H9 (cell line): Measurements from ENCODE around the gene MSL2. TPM values are rescaled to one million over a fixed set of nuclear protein-coding genes. Genes with fewer than 3 reads are reported as not detected.

Experiments used
- DNase-seq: peaks from one replicate; pipeline ENCODE4 v3.0.0-alpha.2; 2017
- H2AFZ ChIP-seq: one replicate; pipeline ENCODE4 v1.6.1; 2013; ENCODE audit warnings: mild to moderate bottlenecking, low read length, control low read depth, moderate library complexity
- H2AK5ac ChIP-seq: 2 replicates; pipeline ENCODE4 v1.6.1; 2013; ENCODE audit warnings: low read length, control low read depth, mixed read lengths; ENCODE audit not compliant: insufficient read length
- H2BK120ac ChIP-seq: one replicate; pipeline ENCODE4 v1.6.1; 2013; ENCODE audit warnings: low read depth, mild to moderate bottlenecking, low read length, control low read depth, inconsistent platforms; ENCODE audit not compliant: poor library complexity, severe bottlenecking
- H2BK12ac ChIP-seq: 2 replicates; pipeline ENCODE4 v1.6.1; 2013; ENCODE audit warnings: low read length, control low read depth, mixed read lengths, low read depth; ENCODE audit not compliant: insufficient read length
- H2BK15ac ChIP-seq: 2 replicates; pipeline ENCODE4 v1.6.1; 2013; ENCODE audit warnings: low read depth, low read length, control low read depth
- H2BK20ac ChIP-seq: one replicate; pipeline ENCODE4 v1.6.1; 2013; ENCODE audit warnings: low read depth, mild to moderate bottlenecking, low read length, control low read depth, inconsistent platforms; ENCODE audit not compliant: poor library complexity, severe bottlenecking
- H2BK5ac ChIP-seq: 2 replicates; pipeline ENCODE4 v1.6.1; 2013; ENCODE audit warnings: low read length, control low read depth, mixed read lengths; ENCODE audit not compliant: insufficient read length
- H3K14ac ChIP-seq: 2 replicates; pipeline ENCODE4 v1.6.1; 2013; ENCODE audit warnings: low read length, control low read depth; ENCODE audit not compliant: insufficient read depth
- H3K18ac ChIP-seq: 2 replicates; pipeline ENCODE4 v1.6.1; 2013; ENCODE audit warnings: low read depth, mild to moderate bottlenecking, mixed read lengths, low read length, control low read depth; ENCODE audit not compliant: insufficient read length
- H3K23ac ChIP-seq: 2 replicates; pipeline ENCODE4 v1.6.1; 2013; ENCODE audit warnings: low read length, control low read depth, mixed read lengths, low read depth; ENCODE audit not compliant: insufficient read length
- H3K23me2 ChIP-seq: 2 replicates; pipeline ENCODE4 v1.6.1; 2013; ENCODE audit warnings: low read depth, mild to moderate bottlenecking, mixed read lengths, low read length, control low read depth; ENCODE audit not compliant: insufficient read length, poor library complexity, severe bottlenecking
- H3K27ac ChIP-seq: 2 replicates; pipeline ENCODE4 v1.5.1; 2013; ENCODE audit warnings: low read length, control low read depth, mixed read lengths, low read depth; ENCODE audit not compliant: insufficient read length
- H3K27me3 ChIP-seq: 2 replicates; pipeline ENCODE4 v1.6.1; 2013; ENCODE audit warnings: low read length, control low read depth, inconsistent platforms; ENCODE audit not compliant: insufficient read depth
- H3K4ac ChIP-seq: 2 replicates; pipeline ENCODE4 v1.6.1; 2013; ENCODE audit warnings: low read depth, mild to moderate bottlenecking, control low read depth, inconsistent platforms, low read length, moderate library complexity
- H3K4me1 ChIP-seq: 2 replicates; pipeline ENCODE4 v1.6.1; 2013; ENCODE audit warnings: low read length, control low read depth, inconsistent platforms; ENCODE audit not compliant: insufficient read depth
- H3K4me2 ChIP-seq: 2 replicates; pipeline ENCODE4 v1.6.1; 2013; ENCODE audit warnings: low read length, control low read depth, mixed read lengths; ENCODE audit not compliant: insufficient read length, insufficient read depth
- H3K56ac ChIP-seq: 2 replicates; pipeline ENCODE4 v1.6.1; 2013; ENCODE audit warnings: low read depth, mild to moderate bottlenecking, mixed read lengths, low read length, control low read depth; ENCODE audit not compliant: insufficient read length
- H3K79me1 ChIP-seq: 2 replicates; pipeline ENCODE4 v1.6.1; 2013; ENCODE audit warnings: low read depth, mild to moderate bottlenecking, moderate library complexity, low read length, control low read depth, inconsistent platforms; ENCODE audit not compliant: insufficient read depth, poor library complexity, severe bottlenecking
- H3K79me2 ChIP-seq: 2 replicates; pipeline ENCODE4 v1.6.1; 2013; ENCODE audit warnings: low read length, control low read depth, inconsistent platforms; ENCODE audit not compliant: insufficient read depth
- H3K9ac ChIP-seq: 2 replicates; pipeline ENCODE4 v1.6.1; 2013; ENCODE audit warnings: low read length, control low read depth, mixed read lengths; ENCODE audit not compliant: insufficient read length; ENCODE audit errors: extremely low read depth
- H3K9me3 ChIP-seq: one replicate; pipeline ENCODE4 v1.6.1; 2013; ENCODE audit warnings: low read depth, low read length, inconsistent platforms; ENCODE audit not compliant: control insufficient read depth
- H3T11ph ChIP-seq: one replicate; pipeline ENCODE4 v1.6.1; 2013; ENCODE audit warnings: mild to moderate bottlenecking, low read length, control low read depth, inconsistent platforms
- H4K20me1 ChIP-seq: one replicate; pipeline ENCODE4 v1.6.1; 2013; ENCODE audit not compliant: control insufficient read depth, insufficient read length, insufficient read depth
- H4K5ac ChIP-seq: 2 replicates; pipeline ENCODE4 v1.6.1; 2013; ENCODE audit warnings: low read depth, mild to moderate bottlenecking, mixed read lengths, low read length, control low read depth; ENCODE audit not compliant: insufficient read length
- H4K8ac ChIP-seq: replicated peaks from 2 replicates; pipeline ENCODE4 v1.6.1; 2013; ENCODE audit warnings: low read length, control low read depth, mixed read lengths, low read depth; ENCODE audit not compliant: insufficient read length
- H4K91ac ChIP-seq: 2 replicates; pipeline ENCODE4 v1.6.1; 2013; ENCODE audit warnings: low read depth, mild to moderate bottlenecking, moderate library complexity, mixed read lengths, low read length, control low read depth; ENCODE audit not compliant: insufficient read length
- H3K27ac Mint-ChIP-seq, 3 experiments: 2 replicates in 2 of 3; 3 replicates in 1 of 3; pipeline ENCODE4 v1.8.0; 2020 to 2021; ENCODE audit warnings: mixed read lengths in 3 of 3, mild to moderate bottlenecking in 1 of 3, moderate library complexity in 1 of 3
- H3K27me3 Mint-ChIP-seq: 2 replicates; pipeline ENCODE4 v1.8.0; 2021; ENCODE audit warnings: low read depth, mild to moderate bottlenecking, moderate library complexity, mixed read lengths
- H3K36me3 Mint-ChIP-seq, 3 experiments: 2 replicates in 2 of 3; 3 replicates in 1 of 3; pipeline ENCODE4 v1.8.0; 2020 to 2021; ENCODE audit warnings: low read depth in 3 of 3, mixed read lengths in 3 of 3; ENCODE audit not compliant: insufficient read depth in 1 of 3
- H3K4me1 Mint-ChIP-seq, 2 experiments: 2 replicates each; pipeline ENCODE4 v1.8.0; 2020; ENCODE audit warnings: mixed read lengths in 2 of 2
- H3K4me3 Mint-ChIP-seq, 2 experiments: 2 replicates in 1 of 2; 3 replicates in 1 of 2; pipeline ENCODE4 v1.8.0; 2020 to 2021; ENCODE audit warnings: mild to moderate bottlenecking in 2 of 2, mixed read lengths in 2 of 2, moderate library complexity in 1 of 2
- H3K9me3 Mint-ChIP-seq, 2 experiments: 2 replicates in 1 of 2; 3 replicates in 1 of 2; pipeline ENCODE4 v1.8.0; 2020; ENCODE audit warnings: mild to moderate bottlenecking in 2 of 2, mixed read lengths in 2 of 2, moderate library complexity in 1 of 2
- CTCF ChIP-seq: fragments of 200-600 bp; sonication (generic); conservative IDR thresholded peaks from 3 replicates; pipeline ENCODE4 v1.8.0; 2021; ENCODE audit warnings: antibody characterized with exemption, mild to moderate bottlenecking
- WGBS: extraction: QIAGEN DNeasy Blood & Tissue Kit; methylation state at CpG from one replicate; pipeline ENCODE4 v1.1.7; 2013; ENCODE audit warnings: missing lambda C conversion rate, low lambda C conversion rate, mixed read lengths; ENCODE audit not compliant: insufficient read length; ENCODE audit errors: extremely low coverage; 5-methylcytosine and 5-hydroxymethylcytosine counted together
- total RNA-seq: library from RNA; stranded (reverse); gene quantifications from 2 replicates; pipeline ENCODE4 v1.2.1, GENCODE V29; 2021

Gene MSL2
- total RNA-seq, 1 experiment from 2014 or later = 42.7 TPM

DNA sequence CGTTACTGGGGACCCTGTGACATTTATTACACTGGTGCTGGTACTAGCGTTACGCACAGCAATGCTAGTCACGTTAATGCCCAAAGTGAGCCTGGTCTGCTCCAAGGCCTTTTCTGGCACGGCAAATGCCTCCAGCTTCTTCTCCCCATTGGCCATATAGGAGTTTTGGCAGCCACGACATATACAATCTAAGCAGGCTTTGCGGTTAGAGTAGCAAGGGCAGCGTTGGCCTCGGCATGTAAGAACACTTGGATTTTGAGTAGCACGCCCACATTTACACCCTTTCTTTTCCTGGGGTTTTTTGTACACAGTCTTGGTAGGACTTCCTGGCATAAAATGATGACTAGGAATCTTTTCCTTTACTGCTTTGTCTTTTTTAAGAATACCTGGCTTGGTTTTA lies 44.9 kb downstream of the MSL2 start:
- no peak for DNase-seq
- H3K4me2 ChIP-seq = no peak overlapping the region

More for the DNA sequence above, 44.9 kb downstream of the MSL2 start:
- H3K27me3 ChIP-seq = no peaks in the 10 kb centered on the region
- H4K20me1 ChIP-seq = no peaks in the 10 kb centered on the region
- peaks cover 5% of the 10 kb centered on the region; the same call in 1 of the 2 replicates for H3K79me2 ChIP-seq
- no peaks in the 10 kb centered on the region for H3K23me2 ChIP-seq
- H3K14ac ChIP-seq = peak overlapping the region; percentile 56; the same call in 1 of the 2 replicates
- peak overlapping the region in 1 of 3 experiments; percentile 48; a peak in 3 of 7 replicates for H3K27ac Mint-ChIP-seq
- H3K4me1 ChIP-seq = no peaks in the 10 kb centered on the region
- H3K79me1 ChIP-seq = peaks cover 7% of the 10 kb centered on the region
- no peak overlapping the region for H4K5ac ChIP-seq
- H2AFZ ChIP-seq = no peak overlapping the region
- H3K4me3 Mint-ChIP-seq = no peak overlapping the region
- H2BK12ac ChIP-seq = no peak overlapping the region
- H4K91ac ChIP-seq = no peak overlapping the region
- H3K9me3 Mint-ChIP-seq = no peaks in the 10 kb centered on the region
- H3K18ac ChIP-seq = no peak overlapping the region
- H2BK15ac ChIP-seq = no peak overlapping the region
- no peak overlapping the region for H2AK5ac ChIP-seq
- peak overlapping the region; percentile 53 for H2BK5ac ChIP-seq
- H4K8ac ChIP-seq = no peak overlapping the region
- peaks cover 2 to 6% of the 10 kb centered on the region in 2 experiments; a peak in 1 of 4 replicates for H3K4me1 Mint-ChIP-seq
- no peak for TF ChIP-seq CTCF
- H3K36me3 Mint-ChIP-seq = peaks cover 13 to 22% (median 16%) of the 10 kb centered on the region in 3 experiments; a peak in 6 of 7 replicates
- no peak overlapping the region for H2BK20ac ChIP-seq
- no peaks in the 10 kb centered on the region for H3K9me3 ChIP-seq
- H3K4ac ChIP-seq = no peak overlapping the region
- no peak overlapping the region for H3K23ac ChIP-seq
- no CpG with 5 or more reads among the region's 10 CpGs for WGBS
- no peak overlapping the region for H3K56ac ChIP-seq
- no peaks in the 10 kb centered on the region for H3K27me3 Mint-ChIP-seq
- no peak overlapping the region for H2BK120ac ChIP-seq
- H3K9ac ChIP-seq = no peak overlapping the region
- no peak overlapping the region for H3K27ac ChIP-seq
- no peak overlapping the region for H3T11ph ChIP-seq
